Measurements from ENCODE around the gene TSNAXIP1.

TSNAXIP1 gene

GRCh38 chr16:67858500-67858899 lies 51.8 kb downstream of the TSNAXIP1 start:
- no peak overlapping the region for H3K4me2 ChIP-seq (ENCODE audit: low read depth, low read length, poor library complexity, severe bottlenecking)
- no peaks in the 10 kb centered on the region for H3K27me3 ChIP-seq (ENCODE audit: insufficient read depth, low read length, poor library complexity, severe bottlenecking)
- H3F3A ChIP-seq (ENCODE audit: low read depth) = no peaks in the 10 kb centered on the region
- H3K79me2 ChIP-seq (ENCODE audit: insufficient read depth, low read length) = peaks cover 96% of the 10 kb centered on the region
- TF ChIP-seq CTCF (conservative IDR thresholded peaks at IDR 0.05; ENCODE audit: low read length) (no peak), EZH2phosphoT487 (IDR thresholded peaks at IDR 0.05; ENCODE audit: borderline replicate concordance) (no peak)
- H3K4me1 ChIP-seq (ENCODE audit: insufficient read depth, low read length, poor library complexity, severe bottlenecking) = peaks cover 11% of the 10 kb centered on the region
- no peaks in the 10 kb centered on the region for H3K9me2 ChIP-seq (replicated peaks; ENCODE audit: low read depth, low read length)
- H3K4me3 ChIP-seq (ENCODE audit: low read length, poor library complexity, severe bottlenecking) = no peak overlapping the region
- H4K20me1 ChIP-seq (ENCODE audit: insufficient read depth, low read length, poor library complexity, severe bottlenecking) = peaks cover 42% of the 10 kb centered on the region
- no peak overlapping the region for H3K9ac ChIP-seq (ENCODE audit: low read depth, low read length, poor library complexity, severe bottlenecking)
- no peak overlapping the region for H2AFZ ChIP-seq (ENCODE audit: low read length)
- H3K36me3 ChIP-seq (ENCODE audit: insufficient read depth, low read length) = peaks cover 22% of the 10 kb centered on the region; the same call in 1 of the 2 replicates
- no peaks in the 10 kb centered on the region for H3K9me3 ChIP-seq (ENCODE audit: insufficient read depth, low read depth, low read length)

- H3K4me3 ChIP-seq (ENCODE audit: low read length, poor library complexity, severe bottlenecking) = no peak overlapping the region
- H3K27me3 ChIP-seq (ENCODE audit: insufficient read depth, low read length, poor library complexity, severe bottlenecking) = no peaks in the 10 kb centered on the region
- no peaks in the 10 kb centered on the region for H3F3A ChIP-seq (ENCODE audit: low read depth)
- H3K9me2 ChIP-seq (replicated peaks; ENCODE audit: low read depth, low read length) = no peaks in the 10 kb centered on the region
- peaks cover 42% of the 10 kb centered on the region for H4K20me1 ChIP-seq (ENCODE audit: insufficient read depth, low read length, poor library complexity, severe bottlenecking)
- H3K36me3 ChIP-seq (ENCODE audit: insufficient read depth, low read length) = peaks cover 28% of the 10 kb centered on the region; the same call in 1 of the 2 replicates
- H3K4me2 ChIP-seq (ENCODE audit: low read depth, low read length, poor library complexity, severe bottlenecking) = no peak overlapping the region
- peaks cover 11% of the 10 kb centered on the region for H3K4me1 ChIP-seq (ENCODE audit: insufficient read depth, low read length, poor library complexity, severe bottlenecking)
- H3K79me2 ChIP-seq (ENCODE audit: insufficient read depth, low read length) = peaks cover 82% of the 10 kb centered on the region
- no peaks in the 10 kb centered on the region for H3K9me3 ChIP-seq (ENCODE audit: insufficient read depth, low read depth, low read length)
- no peak overlapping the region for H3K9ac ChIP-seq (ENCODE audit: low read depth, low read length, poor library complexity, severe bottlenecking)
- no peak overlapping the region for H2AFZ ChIP-seq (ENCODE audit: low read length)
- no peak for TF ChIP-seq EZH2phosphoT487 (IDR thresholded peaks at IDR 0.05; ENCODE audit: borderline replicate concordance)
- no peak for TF ChIP-seq CTCF (conservative IDR thresholded peaks at IDR 0.05; ENCODE audit: low read length)
Measured at GRCh38 chr16:67860589-67861398, 54.1 kb downstream of the TSNAXIP1 start.

GRCh38 chr16:67861877-67862276 lies 55.2 kb downstream of the TSNAXIP1 start:
- no peaks in the 10 kb centered on the region for H3K9me3 ChIP-seq (ENCODE audit: insufficient read depth, low read depth, low read length)
- H3F3A ChIP-seq (ENCODE audit: low read depth) = no peaks in the 10 kb centered on the region
- peaks cover 39% of the 10 kb centered on the region; the same call in 1 of the 2 replicates for H3K36me3 ChIP-seq (ENCODE audit: insufficient read depth, low read length)
- H2AFZ ChIP-seq (ENCODE audit: low read length) = no peak overlapping the region
- TF ChIP-seq EZH2phosphoT487 (IDR thresholded peaks at IDR 0.05; ENCODE audit: borderline replicate concordance) (no peak), CTCF (conservative IDR thresholded peaks at IDR 0.05; ENCODE audit: low read length) (no peak)
- H3K4me2 ChIP-seq (ENCODE audit: low read depth, low read length, poor library complexity, severe bottlenecking) = no peak overlapping the region
- H3K27me3 ChIP-seq (ENCODE audit: insufficient read depth, low read length, poor library complexity, severe bottlenecking) = no peaks in the 10 kb centered on the region
- no peak overlapping the region for H3K4me3 ChIP-seq (ENCODE audit: low read length, poor library complexity, severe bottlenecking)
- peaks cover 71% of the 10 kb centered on the region for H3K79me2 ChIP-seq (ENCODE audit: insufficient read depth, low read length)
- peaks cover 32% of the 10 kb centered on the region for H4K20me1 ChIP-seq (ENCODE audit: insufficient read depth, low read length, poor library complexity, severe bottlenecking)
- H3K9me2 ChIP-seq (replicated peaks; ENCODE audit: low read depth, low read length) = no peaks in the 10 kb centered on the region
- H3K4me1 ChIP-seq (ENCODE audit: insufficient read depth, low read length, poor library complexity, severe bottlenecking) = peaks cover 10% of the 10 kb centered on the region
- no peak overlapping the region for H3K9ac ChIP-seq (ENCODE audit: low read depth, low read length, poor library complexity, severe bottlenecking)

Data from Loucy (cell line).